22Rv1 (cell line): Measurements from ENCODE around the gene PARVG.

Experiments
- H3K27ac ChIP-seq: fragments of 450-650 bp; 2 replicates; pipeline ENCODE4 v1.5.1; 2017
- ZFX ChIP-seq: fragments of 450-650 bp; IDR thresholded peaks from 2 replicates; pipeline ENCODE4 v1.6.1; 2017; ENCODE audit warnings: antibody characterized with exemption, borderline replicate concordance
- TF ChIP-seq, protein P1 (sequence below): fragments of 450-650 bp; IDR thresholded peaks from 2 replicates; pipeline ENCODE4 v1.5.1; 2017; ENCODE audit warnings: mild to moderate bottlenecking

Gene PARVG

DNA sequence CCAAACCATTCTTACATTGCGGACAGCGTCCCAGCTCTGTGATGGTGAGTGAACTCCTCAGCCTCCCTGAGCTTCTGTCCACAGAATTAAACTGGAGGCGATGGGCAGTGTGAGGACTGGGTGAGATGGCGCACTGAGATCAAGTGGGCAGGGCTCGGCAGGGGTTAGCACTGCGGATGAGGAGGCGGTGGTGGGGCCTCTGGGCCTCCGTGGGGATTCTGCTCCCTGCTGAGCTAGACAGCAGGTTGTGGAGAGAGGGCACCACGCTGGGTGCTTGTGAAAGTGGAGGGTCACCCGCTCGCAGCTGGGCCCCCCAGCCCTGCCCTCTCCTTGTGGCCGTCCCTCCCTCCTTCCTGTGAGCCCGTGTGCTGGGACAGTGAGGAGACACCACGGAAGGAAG is 25.6 kb upstream of the PARVG start:
- H3K27ac ChIP-seq: no peak overlapping the region
- TF ChIP-seq ZFX: no peak
- TF ChIP-seq, protein P1, sequence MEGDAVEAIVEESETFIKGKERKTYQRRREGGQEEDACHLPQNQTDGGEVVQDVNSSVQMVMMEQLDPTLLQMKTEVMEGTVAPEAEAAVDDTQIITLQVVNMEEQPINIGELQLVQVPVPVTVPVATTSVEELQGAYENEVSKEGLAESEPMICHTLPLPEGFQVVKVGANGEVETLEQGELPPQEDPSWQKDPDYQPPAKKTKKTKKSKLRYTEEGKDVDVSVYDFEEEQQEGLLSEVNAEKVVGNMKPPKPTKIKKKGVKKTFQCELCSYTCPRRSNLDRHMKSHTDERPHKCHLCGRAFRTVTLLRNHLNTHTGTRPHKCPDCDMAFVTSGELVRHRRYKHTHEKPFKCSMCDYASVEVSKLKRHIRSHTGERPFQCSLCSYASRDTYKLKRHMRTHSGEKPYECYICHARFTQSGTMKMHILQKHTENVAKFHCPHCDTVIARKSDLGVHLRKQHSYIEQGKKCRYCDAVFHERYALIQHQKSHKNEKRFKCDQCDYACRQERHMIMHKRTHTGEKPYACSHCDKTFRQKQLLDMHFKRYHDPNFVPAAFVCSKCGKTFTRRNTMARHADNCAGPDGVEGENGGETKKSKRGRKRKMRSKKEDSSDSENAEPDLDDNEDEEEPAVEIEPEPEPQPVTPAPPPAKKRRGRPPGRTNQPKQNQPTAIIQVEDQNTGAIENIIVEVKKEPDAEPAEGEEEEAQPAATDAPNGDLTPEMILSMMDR: no peak

DNA sequence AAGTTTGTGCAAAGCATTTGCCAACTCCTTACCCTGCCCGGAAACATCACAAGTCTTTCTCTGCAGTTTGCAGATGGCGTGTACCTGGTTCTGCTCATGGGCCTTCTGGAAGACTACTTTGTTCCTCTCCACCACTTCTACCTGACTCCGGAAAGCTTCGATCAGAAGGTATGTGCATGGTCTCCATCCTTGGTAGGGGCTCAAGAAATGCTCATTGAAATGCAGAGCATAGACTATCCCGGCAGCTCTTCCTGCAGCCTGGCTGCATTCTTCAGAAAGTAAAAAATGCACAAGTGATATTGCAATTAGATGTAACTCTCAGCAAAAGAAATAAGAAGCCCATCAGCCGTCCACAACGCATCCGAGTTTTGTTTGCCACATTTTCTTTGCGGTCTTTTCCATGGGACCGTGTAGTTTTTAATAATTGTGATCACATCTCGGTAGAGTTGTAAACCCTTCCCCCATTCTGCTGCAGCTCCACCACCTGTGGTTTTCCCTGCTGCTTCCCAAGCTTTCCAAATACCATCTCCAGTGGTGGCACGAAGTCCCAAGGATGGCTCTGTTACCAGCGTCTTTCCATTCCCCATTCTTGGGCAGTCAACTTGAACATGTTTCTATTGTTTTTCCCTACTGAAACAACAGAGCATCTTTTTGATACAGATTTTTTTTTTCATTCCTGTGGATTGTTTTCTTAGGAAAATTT is 22.7 kb upstream of the PARVG start:
- no peak overlapping the region for H3K27ac ChIP-seq
- no peak for TF ChIP-seq ZFX
- TF ChIP-seq, protein P1: no peak

DNA sequence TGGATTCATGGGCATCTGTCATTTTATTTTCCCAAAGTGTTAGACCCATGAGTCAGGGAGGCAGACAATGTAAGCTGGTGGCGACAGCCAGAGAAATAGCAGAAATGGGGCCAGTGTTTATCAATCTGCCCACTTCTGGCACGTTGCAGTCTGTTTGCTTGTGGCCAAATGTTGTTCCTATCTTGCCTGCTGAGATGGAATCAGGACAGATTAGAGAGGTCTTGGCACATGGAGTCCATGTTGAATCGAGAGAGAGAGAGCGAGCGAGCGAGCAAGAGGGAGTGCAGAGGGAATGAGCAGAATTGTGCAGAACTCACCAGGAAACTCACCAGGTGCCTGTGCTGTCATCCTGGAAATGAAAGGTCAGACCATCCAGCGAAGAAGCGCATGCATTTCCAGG is 21.9 kb upstream of the PARVG start:
- H3K27ac ChIP-seq: no peak overlapping the region
- TF ChIP-seq, protein P1: no peak
- TF ChIP-seq ZFX: no peak

DNA sequence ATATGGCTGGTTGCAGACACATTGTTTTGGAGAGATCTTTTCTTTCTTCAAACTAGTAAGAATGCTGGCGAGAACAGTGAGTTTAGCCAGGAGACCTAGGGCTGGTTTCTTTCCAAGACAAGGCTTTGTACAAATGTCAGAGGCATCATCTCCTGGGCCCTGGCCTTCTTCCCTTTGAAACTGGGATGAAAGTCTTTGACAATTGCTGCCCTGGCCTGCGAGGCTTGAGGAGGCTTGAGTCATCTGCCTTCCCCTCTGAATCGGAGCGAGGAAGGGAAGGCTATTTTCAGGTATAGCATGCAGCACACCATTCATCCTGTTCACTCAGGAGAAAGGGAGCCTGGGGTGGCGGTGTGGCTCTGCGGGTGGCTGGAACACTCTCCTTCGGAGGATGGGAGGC is 21.5 kb upstream of the PARVG start:
- no peak overlapping the region for H3K27ac ChIP-seq
- TF ChIP-seq, protein P1: no peak
- no peak for TF ChIP-seq ZFX

DNA sequence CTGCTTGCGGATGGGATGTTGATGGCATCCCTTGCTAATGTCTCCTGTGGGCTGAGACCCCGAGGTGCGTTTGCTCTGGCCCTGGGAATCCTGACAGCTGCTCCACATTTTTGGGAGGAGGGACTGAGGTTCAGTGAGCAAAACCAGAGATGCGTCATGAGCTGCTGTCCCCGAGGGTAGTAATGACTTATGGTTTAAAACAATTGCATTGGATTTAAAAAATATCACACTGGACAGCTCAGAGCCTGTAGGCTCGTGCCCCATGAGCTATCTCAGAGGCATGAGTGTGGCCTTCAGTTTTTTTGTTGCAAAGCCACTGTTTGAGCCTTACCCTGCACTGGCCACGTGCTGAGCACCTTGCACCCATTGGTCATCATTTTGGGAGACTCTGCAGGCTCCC is 20.9 kb upstream of the PARVG start:
- TF ChIP-seq ZFX: no peak
- TF ChIP-seq, protein P1: no peak
- H3K27ac ChIP-seq: no peak overlapping the region

DNA sequence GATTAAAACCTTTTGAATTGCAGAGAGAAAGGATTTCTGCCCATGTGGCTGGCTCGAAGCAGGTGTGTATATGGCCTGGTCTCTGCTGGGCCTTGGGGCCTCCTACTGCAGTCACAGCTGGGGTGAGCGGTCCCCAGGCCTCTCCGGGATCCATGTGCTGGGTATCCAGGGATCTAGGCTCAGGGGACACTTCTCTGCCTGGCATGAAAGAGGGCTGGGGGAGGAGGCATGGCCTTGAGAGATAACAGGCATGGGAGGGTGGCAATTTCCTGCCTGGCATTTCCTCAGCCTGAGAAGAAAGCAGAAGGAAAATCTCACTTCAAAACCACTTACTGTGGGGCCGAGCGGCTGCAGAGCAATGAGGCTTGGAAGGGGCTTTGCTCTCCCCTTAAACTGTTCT is 20.3 kb upstream of the PARVG start:
- TF ChIP-seq, protein P1: no peak
- TF ChIP-seq ZFX: no peak
- H3K27ac ChIP-seq: no peak overlapping the region

DNA sequence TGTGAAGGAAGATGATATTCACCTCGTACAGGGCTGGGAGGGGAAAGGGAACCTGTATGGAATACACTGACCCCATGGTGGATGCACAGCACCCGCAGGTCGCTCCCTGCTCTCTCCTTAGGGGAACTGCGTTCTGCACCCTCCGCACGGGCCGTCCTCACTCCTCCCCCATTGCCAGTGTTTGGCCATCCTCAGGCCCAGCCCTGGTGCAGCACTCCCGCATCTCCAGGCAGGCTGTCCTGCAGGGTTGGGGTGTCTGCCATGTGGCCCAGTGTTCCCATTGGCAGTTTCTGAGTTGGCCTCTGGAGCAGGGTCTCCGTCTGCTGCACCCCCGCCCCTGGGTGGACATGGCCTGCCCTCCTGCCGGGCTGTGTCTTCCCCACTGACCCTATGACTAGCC is 19.1 kb upstream of the PARVG start:
- no peak for TF ChIP-seq ZFX
- TF ChIP-seq, protein P1: no peak
- H3K27ac ChIP-seq: no peak overlapping the region
